Type B pancreatic cell (in vitro differentiated cells): ENCODE data around the gene PRM1. TPM values are rescaled to one million over a fixed set of nuclear protein-coding genes. Genes with fewer than 3 reads are reported as not detected.

Experiments
- DNase-seq: peaks from one replicate; pipeline ENCODE4 v3.0.0; 2021; ENCODE audit warnings: mixed read lengths; ENCODE audit not compliant: unreplicated experiment; ENCODE audit errors: extremely low spot score
- H3K27ac Mint-ChIP-seq: 2 replicates; pipeline ENCODE4 v1.8.0; 2021; ENCODE audit warnings: mild to moderate bottlenecking, mixed read lengths
- H3K27me3 Mint-ChIP-seq: 2 replicates; pipeline ENCODE4 v1.8.0; 2021; ENCODE audit warnings: mixed read lengths
- H3K36me3 Mint-ChIP-seq: 2 replicates; pipeline ENCODE4 v1.8.0; 2021; ENCODE audit warnings: mixed read lengths
- H3K4me1 Mint-ChIP-seq: one replicate; pipeline ENCODE4 v1.8.0; 2021; ENCODE audit warnings: mixed read lengths; ENCODE audit not compliant: unreplicated experiment
- H3K4me3 Mint-ChIP-seq: 2 replicates; pipeline ENCODE4 v1.8.0; 2021; ENCODE audit warnings: mild to moderate bottlenecking, mixed read lengths
- H3K9me3 Mint-ChIP-seq: 2 replicates; pipeline ENCODE4 v1.8.0; 2021; ENCODE audit warnings: mixed read lengths
- CTCF ChIP-seq: fragments of 200-600 bp; sonication (generic); conservative IDR thresholded peaks from 2 replicates; pipeline ENCODE4 v1.5.0; 2021; ENCODE audit warnings: antibody characterized with exemption, mild to moderate bottlenecking
- total RNA-seq: library from RNA; stranded (reverse); gene quantifications from 2 replicates; pipeline ENCODE4 v1.2.1, GENCODE V29; 2021; ENCODE audit warnings: low replicate concordance

Gene PRM1
- total RNA-seq, 1 donor from 2014 or later: not detected

GRCh38 chr16:11241480-11242204 is 39.5 kb downstream of the PRM1 start:
- no peak for DNase-seq
- H3K36me3 Mint-ChIP-seq: no peaks in the 10 kb centered on the region

DNA sequence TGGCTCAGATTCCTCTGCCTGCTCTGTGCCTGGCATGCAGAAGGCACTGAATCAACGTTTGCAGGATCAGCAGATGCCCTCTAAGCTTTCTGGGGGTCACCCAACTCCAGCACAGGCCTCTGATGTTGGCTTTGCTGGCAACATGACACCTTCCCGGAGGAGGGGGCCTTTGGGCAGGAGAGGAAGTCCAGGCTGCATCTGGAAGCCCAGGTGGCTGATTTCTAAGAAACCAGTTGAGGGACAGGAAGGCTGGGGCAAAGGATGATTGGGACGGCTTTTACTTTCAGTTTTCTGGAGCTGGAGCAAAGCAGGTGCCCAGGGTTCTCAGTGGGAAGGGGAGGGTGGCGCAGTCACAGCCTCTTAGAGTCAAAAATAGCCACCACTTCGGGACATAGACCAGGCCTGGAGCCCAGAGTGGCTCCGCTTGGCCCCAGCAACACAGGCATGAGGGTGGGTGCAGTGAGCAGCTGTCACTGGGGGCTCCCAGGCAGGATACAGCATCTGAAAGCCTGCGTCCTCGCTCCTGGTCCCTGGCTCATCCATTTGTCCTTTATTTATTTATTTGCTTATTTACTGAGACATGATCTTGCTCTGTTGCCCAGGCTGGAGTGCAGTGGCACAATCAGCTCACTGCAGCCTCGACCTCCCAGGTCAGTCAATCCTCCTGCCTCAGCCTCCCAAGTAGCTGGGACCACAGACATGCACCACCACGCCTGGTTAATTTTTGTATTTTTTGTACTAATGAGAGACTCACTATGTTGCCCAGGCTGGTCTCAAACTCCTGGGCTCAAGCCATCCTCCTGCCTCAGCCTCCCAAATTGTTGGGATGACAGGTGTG is 40.3 kb downstream of the PRM1 start:
- Mint-ChIP-seq H3K4me3 (no peak overlapping the region), H3K4me1 (peaks cover 8% of the 10 kb centered on the region), H3K27ac (no peak overlapping the region), H3K36me3 (no peaks in the 10 kb centered on the region), H3K27me3 (no peaks in the 10 kb centered on the region), H3K9me3 (no peaks in the 10 kb centered on the region)
- no peak for TF ChIP-seq CTCF
- no peak for DNase-seq

More at GRCh38 chr16:11241480-11242204, 39.5 kb downstream of the PRM1 start:
- Mint-ChIP-seq H3K27me3 (no peaks in the 10 kb centered on the region), H3K4me3 (no peak overlapping the region), H3K27ac (no peak overlapping the region), H3K9me3 (no peaks in the 10 kb centered on the region), H3K4me1 (peaks cover 8% of the 10 kb centered on the region)
- TF ChIP-seq CTCF: no peak

DNA sequence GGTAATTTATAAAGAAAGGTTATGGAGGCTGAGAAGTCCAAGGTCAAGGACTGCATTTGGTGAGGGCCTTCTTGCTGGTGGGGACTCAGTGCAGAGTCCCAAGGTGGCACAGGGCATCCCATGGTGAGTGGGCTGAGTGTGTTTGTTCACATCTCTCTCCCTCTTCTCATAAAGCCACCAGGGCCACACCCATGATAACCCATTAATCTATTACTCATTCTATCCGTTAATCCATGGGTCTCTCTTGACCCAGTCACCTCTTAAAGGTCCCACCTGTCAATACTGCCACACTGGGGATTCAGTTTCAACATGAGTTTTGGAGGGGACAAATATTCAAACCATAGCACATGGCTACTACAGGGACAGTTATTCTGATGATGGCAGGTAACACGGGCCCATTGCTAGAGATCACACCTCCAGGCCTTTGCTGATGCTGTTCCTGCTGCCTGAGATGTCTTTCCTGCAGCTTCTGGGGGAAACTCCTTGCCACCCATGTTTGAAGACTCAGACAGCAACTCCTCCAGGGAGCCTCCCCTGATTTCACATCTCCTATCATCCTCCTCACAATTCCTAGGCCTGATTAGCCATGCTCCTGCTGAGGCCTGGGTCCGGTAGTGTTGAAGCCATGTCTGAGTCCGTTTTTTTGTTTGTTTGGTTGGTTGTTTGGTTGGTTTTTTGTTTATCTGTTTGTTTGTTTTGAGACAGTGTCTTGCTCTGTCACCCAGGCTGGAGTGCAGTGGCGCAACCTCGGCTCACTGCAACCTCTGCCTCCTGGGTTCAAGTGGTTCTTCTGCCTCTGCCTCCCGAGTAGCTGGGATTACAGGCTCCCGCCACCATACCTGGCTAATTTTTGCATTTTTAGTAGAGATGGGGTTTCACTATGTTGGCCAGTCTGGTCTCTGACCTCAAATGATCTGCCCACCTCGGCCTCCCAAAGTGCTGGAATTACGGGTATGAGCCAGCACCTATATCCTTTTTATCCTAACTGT is 41.2 kb downstream of the PRM1 start:
- no peak for DNase-seq
- Mint-ChIP-seq H3K4me1 (no peaks in the 10 kb centered on the region), H3K4me3 (no peak overlapping the region), H3K36me3 (no peaks in the 10 kb centered on the region), H3K27me3 (no peaks in the 10 kb centered on the region), H3K27ac (no peak overlapping the region), H3K9me3 (no peaks in the 10 kb centered on the region)
- TF ChIP-seq CTCF: no peak

DNA sequence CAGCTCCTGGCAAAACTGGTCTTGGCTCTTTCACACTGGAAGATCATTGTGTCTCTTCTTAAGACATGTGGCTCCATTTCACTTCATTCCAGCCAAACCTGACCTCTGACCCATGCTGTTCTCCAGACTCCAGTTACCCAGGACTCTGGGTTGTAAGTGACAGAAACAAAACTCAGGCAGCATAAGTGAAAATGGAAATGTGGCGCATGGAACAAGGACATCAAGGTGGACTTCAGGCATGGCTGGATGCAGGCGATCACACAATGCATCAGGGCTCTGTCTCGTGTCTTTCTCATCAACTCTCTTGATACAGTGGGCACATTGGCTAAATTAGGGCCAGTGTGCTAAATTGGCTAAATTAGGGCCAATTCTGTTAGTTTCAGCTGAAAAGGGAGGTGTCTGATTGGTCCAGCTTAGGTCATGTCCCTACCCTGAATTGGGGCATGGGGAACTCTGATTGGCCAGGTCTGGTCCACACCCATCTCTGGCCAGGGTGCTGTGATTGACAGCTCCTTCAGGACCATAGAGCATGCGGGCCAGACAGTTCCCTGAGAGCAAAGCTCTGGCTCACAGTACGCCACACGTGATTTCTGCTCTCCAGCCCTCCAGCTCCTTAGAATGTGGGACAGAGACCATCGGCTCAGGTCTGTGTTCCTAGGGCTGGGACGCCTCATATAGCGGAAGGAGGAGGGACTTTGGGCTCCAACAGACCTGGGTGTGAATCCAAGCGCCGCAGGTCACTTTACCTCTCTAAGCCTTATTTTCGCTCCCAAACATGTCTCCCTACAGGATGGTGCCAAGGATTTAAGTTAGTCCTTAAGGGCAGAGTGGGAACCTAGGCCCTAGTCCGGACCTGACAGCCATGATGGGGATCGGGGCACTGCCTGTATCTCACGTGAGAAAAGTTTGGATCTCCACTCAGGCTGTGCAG is 42.6 kb downstream of the PRM1 start:
- Mint-ChIP-seq H3K27ac (no peak overlapping the region), H3K9me3 (no peaks in the 10 kb centered on the region), H3K36me3 (no peaks in the 10 kb centered on the region), H3K4me3 (no peak overlapping the region), H3K27me3 (no peaks in the 10 kb centered on the region), H3K4me1 (no peaks in the 10 kb centered on the region)
- no peak for TF ChIP-seq CTCF
- no peak for DNase-seq
